ENCODE measurements around the gene SH3PXD2A.

The SH3PXD2A gene

GRCh38 chr10:103582331-103583123, 272.8 kb downstream of the SH3PXD2A start:
- DNase-seq (ENCODE audit: low read depth): no peak

GRCh38 chr10:103581499-103581898, 273.9 kb downstream of the SH3PXD2A start:
- DNase-seq (ENCODE audit: low read depth): no peak

- DNase-seq (ENCODE audit: low read depth): no peak
Measured at GRCh38 chr10:103580430-103580829, 274.9 kb downstream of the SH3PXD2A start.

GRCh38 chr10:103580011-103580410, 275.4 kb downstream of the SH3PXD2A start:
- DNase-seq (ENCODE audit: low read depth): no peak

- no peak for DNase-seq (ENCODE audit: low read depth)
Measured at GRCh38 chr10:103578782-103579382, 276.5 kb downstream of the SH3PXD2A start.

- DNase-seq (ENCODE audit: low read depth): no peak
Measured at GRCh38 chr10:103576862-103577261, 278.5 kb downstream of the SH3PXD2A start.

- no peak for DNase-seq (ENCODE audit: low read depth)
Measured at GRCh38 chr10:103576076-103576471, 279.3 kb downstream of the SH3PXD2A start.

GRCh38 chr10:103575416-103576075, 279.8 kb downstream of the SH3PXD2A start:
- DNase-seq (ENCODE audit: low read depth): no peak

GRCh38 chr10:103574097-103575061, 281.0 kb downstream of the SH3PXD2A start:
- no peak for DNase-seq (ENCODE audit: low read depth)

- DNase-seq (ENCODE audit: low read depth): no peak
Measured at GRCh38 chr10:103573205-103573487, 282.2 kb downstream of the SH3PXD2A start.

- no peak for DNase-seq (ENCODE audit: low read depth)
Measured at GRCh38 chr10:103572347-103573204, 282.8 kb downstream of the SH3PXD2A start.

GRCh38 chr10:103571656-103571975, 283.8 kb downstream of the SH3PXD2A start:
- no peak for DNase-seq (ENCODE audit: low read depth)

- no peak for DNase-seq (ENCODE audit: low read depth)
Measured at GRCh38 chr10:103570844-103571655, 284.3 kb downstream of the SH3PXD2A start.

GRCh38 chr10:103569896-103570295, 285.5 kb downstream of the SH3PXD2A start:
- DNase-seq (ENCODE audit: low read depth): no peak

- no peak for DNase-seq (ENCODE audit: low read depth)
Measured at GRCh38 chr10:103568505-103568904, 286.9 kb downstream of the SH3PXD2A start.

- DNase-seq (ENCODE audit: low read depth): no peak
Measured at GRCh38 chr10:103566536-103566935, 288.8 kb downstream of the SH3PXD2A start.

GRCh38 chr10:103564776-103565520, 290.4 kb downstream of the SH3PXD2A start:
- DNase-seq (ENCODE audit: low read depth): no peak

GRCh38 chr10:103564116-103564501, 291.3 kb downstream of the SH3PXD2A start:
- DNase-seq (ENCODE audit: low read depth): no peak

- DNase-seq (ENCODE audit: low read depth): no peak
Measured at GRCh38 chr10:103563231-103564115, 291.9 kb downstream of the SH3PXD2A start.

Data from stimulated activated CD8-positive, alpha-beta memory T cell treated with anti-CD3 and anti-CD28 coated beads, Interleukin-7, amount 100 ng/mL, for 24 hours (primary cell).